Thyroid gland (tissue), 4 donors: ENCODE results near the gene RNF32. TPM values are rescaled to one million over a fixed set of nuclear protein-coding genes. Genes with fewer than 3 reads are reported as not detected.

Experiments
- DNase-seq, 2 donors: peaks; one replicate each; pipeline ENCODE4 v3.0.0-alpha.2; 2019
- H3K27ac ChIP-seq, 3 donors: fragments of 200-600 bp; sonication (generic); 1 replicate in 2 of 3; 2 replicates in 1 of 3; pipeline ENCODE4 v1.5.1; 2016 to 2019; ENCODE audit warnings: mild to moderate bottlenecking in 1 of 3, moderate library complexity in 1 of 3
- H3K27me3 ChIP-seq: fragments of 200-600 bp; sonication (generic); one replicate; pipeline ENCODE4 v1.5.1; 2019
- H3K36me3 ChIP-seq, 2 donors: fragments of 200-600 bp; sonication (generic); one replicate each; pipeline ENCODE4 v1.5.1; 2016 to 2019
- H3K4me1 ChIP-seq, 2 donors: fragments of 200-600 bp; sonication (generic); one replicate each; pipeline ENCODE4 v1.5.1; 2017 to 2019
- H3K4me3 ChIP-seq, 3 donors: fragments of 200-600 bp; sonication (generic); replicated peaks in 1 of 3; 1 replicate in 2 of 3; 2 replicates in 1 of 3; pipeline ENCODE4 v1.5.1; 2016; ENCODE audit warnings: mild to moderate bottlenecking in 1 of 3
- H3K9me3 ChIP-seq: fragments of 200-600 bp; sonication (generic); one replicate; pipeline ENCODE4 v1.5.1; 2017
- CTCF ChIP-seq, 6 experiments: fragments of 200-600 bp in 3 of 6; fragments of 450-650 bp in 3 of 6; sonication (generic) in 3 of 6; IDR thresholded peaks; one replicate each; pipeline ENCODE4 v1.5.1; 2016 to 2019; ENCODE audit warnings: antibody characterized with exemption in 6 of 6, mild to moderate bottlenecking in 2 of 6, inconsistent platforms in 1 of 6, moderate library complexity in 1 of 6
- POLR2A ChIP-seq, 2 donors: fragments of 450-650 bp; IDR thresholded peaks; one replicate each; pipeline ENCODE4 v1.6.1; 2017; ENCODE audit warnings: antibody characterized with exemption in 2 of 2, mild to moderate bottlenecking in 2 of 2, moderate library complexity in 1 of 2
- WGBS, 2 donors: methylation state at CpG; one replicate each; pipeline ENCODE4 v1.1.5; 2017; 5-methylcytosine and 5-hydroxymethylcytosine counted together
- intact Hi-C: fragments of 100-400 bp; cut with DNase I; formaldehyde crosslinking; loops from one replicate; pipeline ENCODE4 v1.15.1; 2023
- total RNA-seq, 4 donors: library from RNA; depleted of rRNA; stranded (reverse); fragments of >200 nt; gene quantifications; one replicate each; pipeline ENCODE4 v1.2.3, GENCODE V29; 2016

Gene RNF32
- total RNA-seq, 4 donors from 2014 or later: 1.1 to 3.1 (median 1.4) TPM

- H3K4me1 ChIP-seq: no peaks in the 10 kb centered on the region
- DNase-seq: peak; percentile 28 to 41
- no peaks in the 10 kb centered on the region for H3K36me3 ChIP-seq
- intact Hi-C loops: no loop called here
- no peaks in the 10 kb centered on the region for H3K9me3 ChIP-seq
- no peak overlapping the region for H3K27ac ChIP-seq
- TF ChIP-seq POLR2A (IDR thresholded peaks at IDR 0.05) (no peak), CTCF (IDR thresholded peaks at IDR 0.05) (peak in 2 of 6 experiments; percentile 27 to 32)
- H3K4me3 ChIP-seq: no peak overlapping the region
- 56 to 59% methylated on average over 9 of the region's 9 CpGs for WGBS, 2 donors
- no peaks in the 10 kb centered on the region for H3K27me3 ChIP-seq
Observed at GRCh38 chr7:156650042-156650441, 9.5 kb downstream of the RNF32 start.

GRCh38 chr7:156651474-156651873 is 10.9 kb downstream of the RNF32 start:
- no peak for DNase-seq
- TF ChIP-seq CTCF (IDR thresholded peaks at IDR 0.05): no peak
- TF ChIP-seq POLR2A (IDR thresholded peaks at IDR 0.05): no peak
- no peaks in the 10 kb centered on the region for H3K27me3 ChIP-seq
- no peak overlapping the region for H3K4me3 ChIP-seq
- intact Hi-C loops: no loop called here
- no peak overlapping the region for H3K27ac ChIP-seq
- WGBS, 2 donors: 92 to 95% methylated on average over 4 of the region's 4 CpGs
- H3K9me3 ChIP-seq: no peaks in the 10 kb centered on the region
- no peaks in the 10 kb centered on the region for H3K36me3 ChIP-seq
- H3K4me1 ChIP-seq: no peaks in the 10 kb centered on the region

- no peaks in the 10 kb centered on the region for H3K36me3 ChIP-seq
- H3K27ac ChIP-seq: no peak overlapping the region
- intact Hi-C loops: no loop called here
- TF ChIP-seq CTCF (IDR thresholded peaks at IDR 0.05) (no peak), POLR2A (IDR thresholded peaks at IDR 0.05) (no peak)
- H3K4me3 ChIP-seq: no peak overlapping the region
- no peaks in the 10 kb centered on the region for H3K27me3 ChIP-seq
- 92 to 98% methylated on average over 8 of the region's 8 CpGs for WGBS, 2 donors
- DNase-seq: no peak
- H3K9me3 ChIP-seq: no peaks in the 10 kb centered on the region
- no peaks in the 10 kb centered on the region for H3K4me1 ChIP-seq
Observed at GRCh38 chr7:156652886-156653568, 12.5 kb downstream of the RNF32 start.

GRCh38 chr7:156654511-156655234 is 14.1 kb downstream of the RNF32 start:
- intact Hi-C loops: no loop called here
- 77 to 80% methylated on average over 10 of the region's 10 CpGs for WGBS, 2 donors
- Histone ChIP-seq H3K27ac (no peak overlapping the region), H3K4me1 (no peaks in the 10 kb centered on the region), H3K9me3 (no peaks in the 10 kb centered on the region), H3K4me3 (no peak overlapping the region), H3K27me3 (no peaks in the 10 kb centered on the region), H3K36me3 (no peaks in the 10 kb centered on the region)
- TF ChIP-seq CTCF (IDR thresholded peaks at IDR 0.05) (no peak), POLR2A (IDR thresholded peaks at IDR 0.05) (no peak)
- no peak for DNase-seq

- no peaks in the 10 kb centered on the region for H3K9me3 ChIP-seq
- H3K4me1 ChIP-seq: no peaks in the 10 kb centered on the region
- intact Hi-C loops: no loop called here
- no peak for TF ChIP-seq CTCF (IDR thresholded peaks at IDR 0.05)
- no peak for TF ChIP-seq POLR2A (IDR thresholded peaks at IDR 0.05)
- H3K27ac ChIP-seq: no peak overlapping the region
- H3K27me3 ChIP-seq: no peaks in the 10 kb centered on the region
- no peak for DNase-seq
- no peak overlapping the region for H3K4me3 ChIP-seq
- 77 to 78% methylated on average over 6 of the region's 6 CpGs for WGBS, 2 donors
- no peaks in the 10 kb centered on the region for H3K36me3 ChIP-seq
Observed at GRCh38 chr7:156655251-156655650, 14.7 kb downstream of the RNF32 start.
